NCI-H2171 treated with DMSO at 0.1 percent for 48 hours (cell line): ENCODE measurements around the gene CKAP2L.
"Not testable (repeated sequence)": the region's sequence is repeated elsewhere in the genome, so short reads cannot be mapped to it uniquely, and the experiment has no call there.

Source experiments
- DNase-seq: peaks from one replicate; lab custom pipeline; 2025; lab: John Stamatoyannopoulos, UW

Gene CKAP2L

DNA sequence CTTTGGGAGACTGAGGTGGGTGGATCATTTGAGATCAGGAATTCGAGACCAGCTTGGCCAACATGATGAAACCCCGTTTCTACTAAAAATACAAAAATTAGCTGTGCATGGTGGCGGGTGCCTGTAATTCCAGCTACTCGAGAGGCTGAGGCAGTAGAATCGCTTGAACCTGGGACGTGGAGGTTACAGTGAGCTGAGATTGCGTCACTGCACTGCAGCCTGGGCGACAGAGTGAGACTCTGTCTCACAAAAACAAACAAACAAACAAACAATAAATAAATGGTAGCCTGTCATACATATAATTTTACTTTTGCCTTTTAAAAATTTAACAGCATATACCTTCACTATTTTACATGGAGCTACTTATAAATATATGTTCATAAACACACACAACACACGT lies 57.5 kb downstream of the CKAP2L start:
- not testable (repeated sequence) for DNase-seq

DNA sequence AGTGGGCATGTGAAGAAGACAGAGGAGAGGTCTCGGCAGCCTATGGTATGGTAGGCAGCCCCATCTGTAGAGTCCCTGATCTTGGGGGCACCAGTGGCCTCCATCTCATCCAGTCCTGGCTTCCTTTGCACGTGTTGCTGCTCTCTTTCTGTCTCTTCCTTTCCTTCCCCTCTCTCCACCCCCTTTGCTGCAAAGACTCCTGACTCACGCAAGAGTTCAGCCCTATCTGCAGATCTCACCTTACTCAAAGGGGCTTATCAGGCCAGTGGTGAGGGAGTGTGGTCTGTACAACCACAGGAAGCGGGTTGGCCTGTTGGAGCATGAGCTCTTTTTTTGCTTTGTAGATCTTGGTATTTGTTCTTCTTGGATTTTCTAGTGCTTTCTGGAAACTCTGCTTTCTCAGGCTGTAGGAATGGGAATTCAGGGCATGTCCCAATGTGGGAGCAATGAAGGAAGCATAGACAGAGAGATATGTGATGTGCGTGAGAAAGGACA lies 58.2 kb downstream of the CKAP2L start:
- DNase-seq: no peak

DNA sequence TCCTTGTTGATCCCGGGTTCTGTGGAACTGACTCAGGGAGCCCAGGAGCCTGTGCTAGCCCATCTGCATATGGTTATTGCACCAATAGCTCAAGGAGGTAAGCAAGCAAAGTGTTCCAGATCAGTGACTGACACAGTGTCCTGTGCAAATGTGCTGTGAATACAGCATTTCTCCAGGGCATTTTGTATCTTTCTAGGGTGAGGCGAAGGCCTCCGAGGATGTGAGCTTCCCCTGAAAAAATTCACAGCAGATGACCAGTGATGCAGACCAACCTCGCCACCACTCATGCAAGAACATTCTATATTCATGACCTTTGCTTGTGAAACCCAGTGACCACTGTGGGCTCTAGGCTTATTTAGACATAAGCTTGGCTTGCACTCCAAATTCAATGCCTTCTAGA lies 58.8 kb downstream of the CKAP2L start:
- DNase-seq: no peak

DNA sequence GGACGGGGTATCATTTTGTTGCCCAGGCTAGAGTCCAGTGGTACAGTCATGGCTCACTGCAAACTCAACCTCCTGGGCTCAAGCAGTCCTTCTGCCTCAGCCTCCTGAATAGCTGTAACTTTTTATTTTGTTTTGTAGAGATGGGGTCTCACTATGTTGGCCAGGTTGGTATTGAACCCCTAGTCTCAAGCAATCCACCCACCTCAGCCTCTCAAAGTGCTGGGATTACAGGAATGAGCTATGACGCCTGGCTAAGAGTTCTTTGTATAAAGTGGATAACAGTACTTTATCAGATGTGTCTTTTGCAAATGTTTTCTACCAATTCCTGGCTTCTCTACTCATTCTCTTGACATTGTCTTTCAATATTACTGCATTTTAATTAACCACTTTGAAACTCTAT lies 60.7 kb downstream of the CKAP2L start:
- no peak for DNase-seq

DNA sequence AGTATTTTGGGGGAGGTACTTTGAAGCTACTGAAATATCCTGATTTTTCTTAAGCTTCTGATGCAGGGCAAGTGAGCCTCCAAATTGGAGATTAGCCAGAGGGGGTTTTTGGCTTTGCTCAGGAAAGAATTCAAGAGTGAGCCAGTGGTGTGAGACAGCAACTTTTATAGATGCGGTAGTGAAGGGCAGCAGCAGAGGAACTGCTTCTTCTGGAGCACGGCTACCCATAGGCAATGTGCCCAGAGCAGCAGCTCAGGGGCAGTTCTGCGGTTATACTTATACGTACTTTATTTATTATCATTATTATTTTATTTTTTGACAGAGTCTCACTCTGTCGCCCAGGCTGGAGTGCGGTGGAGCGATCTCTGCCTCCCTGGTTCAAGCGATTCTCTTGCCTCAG lies 63.4 kb downstream of the CKAP2L start:
- DNase-seq: no peak

DNA sequence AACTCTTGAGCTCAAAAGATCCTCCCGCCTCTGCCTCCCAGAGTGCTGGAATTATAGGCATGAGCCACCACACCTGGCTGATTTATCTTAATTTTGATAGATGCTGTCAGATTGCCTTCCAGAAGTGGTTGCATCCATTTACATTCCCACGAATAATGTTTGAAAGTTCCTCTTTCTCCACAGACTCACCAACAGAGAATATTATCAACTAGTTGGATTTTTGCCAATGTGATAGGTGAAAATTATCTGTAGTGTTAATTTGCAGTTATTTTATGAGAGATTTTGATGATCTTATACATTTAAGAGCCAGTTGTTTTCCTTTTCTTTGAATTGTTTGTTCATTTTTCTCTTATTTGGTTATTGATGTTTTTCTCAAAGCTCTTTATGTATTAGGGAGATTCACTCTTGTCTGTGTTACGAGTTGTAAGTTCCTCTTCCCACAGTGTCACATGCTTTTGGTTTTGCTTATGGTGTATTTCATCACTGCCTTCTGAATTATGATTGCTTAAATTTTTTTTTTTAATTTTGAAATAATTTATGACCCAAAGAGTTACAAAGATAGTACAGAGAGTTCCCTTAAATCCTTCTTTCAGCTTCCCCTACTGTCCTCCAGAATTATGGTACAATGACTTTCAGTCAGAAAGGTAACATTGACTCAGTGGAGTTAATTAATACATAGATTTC lies 64.3 kb downstream of the CKAP2L start:
- DNase-seq: no peak

DNA sequence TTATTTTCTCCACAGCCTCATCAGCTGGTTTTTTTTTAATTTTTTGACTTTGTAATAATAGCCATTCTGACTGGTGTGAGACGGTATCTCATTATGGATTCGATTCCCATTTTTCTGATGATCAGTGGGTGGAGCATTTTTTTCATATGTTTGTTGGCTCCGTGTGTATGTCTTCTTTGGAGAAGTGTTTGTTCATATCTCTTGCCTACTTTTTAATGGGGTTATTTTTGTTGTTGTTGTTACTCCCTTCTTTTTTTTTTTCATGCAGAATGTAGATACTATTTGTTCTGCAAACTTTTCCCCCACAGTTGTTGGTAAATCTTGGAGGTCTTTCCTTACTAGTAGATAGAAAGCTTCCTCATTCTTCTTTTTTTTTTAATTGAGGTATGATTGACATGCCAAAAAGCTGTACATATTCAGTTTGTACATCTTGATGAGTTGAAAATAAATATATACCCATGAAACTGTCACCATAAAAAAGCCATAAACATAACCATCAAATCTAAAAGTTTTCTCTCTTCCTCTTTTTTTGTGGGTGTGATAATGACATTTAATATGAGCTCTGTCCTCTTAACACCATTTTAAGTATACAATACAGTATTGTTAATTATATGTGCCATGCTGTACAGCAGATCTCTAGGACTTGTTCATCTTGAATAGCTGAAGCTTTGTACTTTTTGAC lies 65.4 kb downstream of the CKAP2L start:
- DNase-seq: no peak

DNA sequence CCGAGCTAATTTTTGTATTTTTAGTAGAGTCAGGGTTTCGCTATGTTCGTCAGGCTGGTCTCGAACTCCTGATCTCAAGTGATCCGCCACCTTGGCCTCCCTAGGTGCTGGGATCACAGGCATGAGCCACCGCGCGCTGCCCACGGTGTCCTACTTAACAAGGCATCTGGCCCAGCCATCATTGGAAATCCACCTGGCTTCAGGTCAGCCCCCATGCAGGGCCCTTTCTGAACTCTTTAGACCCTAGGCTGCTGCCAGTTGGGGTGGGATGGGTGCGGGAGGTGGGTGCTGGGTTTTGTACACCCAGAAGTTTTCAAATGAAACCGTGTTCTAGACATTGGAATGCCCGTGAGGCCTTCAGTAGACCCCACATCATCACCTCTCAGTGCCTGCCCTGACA lies 70.2 kb downstream of the CKAP2L start:
- DNase-seq: no peak

DNA sequence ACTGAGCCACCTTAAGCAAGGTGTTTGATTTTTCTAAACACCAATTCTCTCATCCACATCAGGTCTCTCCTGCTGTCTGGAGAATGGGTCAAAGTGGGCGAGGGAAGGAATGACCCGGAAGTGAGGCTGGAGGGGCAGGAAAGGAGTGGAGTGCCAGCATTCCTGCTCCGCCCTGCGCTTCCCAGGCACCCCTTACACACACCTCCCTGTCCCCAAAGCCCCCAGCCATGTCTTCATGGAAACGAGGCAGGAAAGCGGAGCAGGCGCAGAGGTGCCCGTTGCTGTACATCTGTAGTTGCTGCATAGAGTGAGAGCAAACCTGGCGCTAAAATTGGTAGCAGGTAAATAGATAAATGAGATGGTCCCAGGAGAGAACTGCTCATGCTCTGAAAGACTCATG lies 70.8 kb downstream of the CKAP2L start:
- DNase-seq: no peak

DNA sequence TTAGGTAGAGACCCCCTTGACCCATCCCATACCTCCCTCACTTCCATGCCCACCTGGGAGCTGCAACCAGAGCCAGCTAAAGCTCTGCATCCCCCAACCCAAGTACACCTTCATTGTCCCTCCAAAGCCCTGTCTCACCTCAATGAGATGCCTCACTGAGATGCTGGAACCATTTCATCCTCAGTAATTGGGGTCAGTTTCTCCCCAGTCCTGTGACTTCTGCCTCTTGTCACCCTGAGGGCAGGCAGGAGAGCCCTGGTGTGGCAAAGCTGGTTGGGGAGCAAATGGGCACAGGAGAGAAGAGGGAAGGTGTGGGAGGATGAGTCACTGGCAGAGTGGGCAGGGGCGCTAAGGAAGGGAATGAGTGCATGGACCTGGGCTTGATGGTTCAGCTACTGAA lies 71.5 kb downstream of the CKAP2L start:
- DNase-seq: no peak

DNA sequence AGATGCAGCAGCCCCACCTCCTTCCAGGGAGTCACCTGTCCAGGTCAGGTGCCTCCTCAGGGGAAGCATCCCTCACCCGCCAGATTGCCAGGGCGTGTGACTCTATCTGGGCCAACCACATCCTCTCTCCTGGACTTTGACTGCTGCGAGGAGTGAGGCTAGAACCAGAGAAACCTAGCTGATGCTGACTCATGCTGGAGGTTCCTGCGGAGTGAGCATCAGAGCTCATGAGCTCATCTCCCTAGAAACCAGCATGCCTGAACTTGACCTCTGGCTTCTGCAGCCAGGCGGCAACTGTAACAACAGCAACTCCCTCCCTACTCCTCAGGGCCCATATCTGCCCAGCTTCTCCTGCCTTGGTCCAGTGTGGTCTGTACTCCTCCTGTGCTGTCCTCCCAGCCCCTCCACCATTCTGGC lies 71.9 kb downstream of the CKAP2L start:
- DNase-seq: peak; percentile 93

DNA sequence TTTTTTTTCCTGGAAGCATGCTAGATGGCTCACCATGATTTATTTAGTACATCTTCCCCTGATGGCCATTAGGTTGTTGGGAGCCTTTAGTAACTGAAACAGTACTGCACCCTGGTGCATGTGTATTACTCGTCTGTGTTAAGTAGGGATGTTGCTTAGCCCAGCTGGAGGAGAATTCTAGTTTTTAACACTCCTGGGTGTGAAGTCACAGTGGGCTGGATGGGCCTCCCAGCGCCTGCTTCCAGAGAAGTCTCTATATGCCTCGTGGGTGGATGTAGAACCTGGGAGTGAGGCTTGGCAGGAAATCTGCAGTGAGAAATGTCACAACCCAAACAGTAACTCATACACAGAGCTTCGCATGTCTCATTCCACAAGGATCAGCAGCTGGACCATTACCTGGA lies 72.5 kb downstream of the CKAP2L start:
- no peak for DNase-seq

DNA sequence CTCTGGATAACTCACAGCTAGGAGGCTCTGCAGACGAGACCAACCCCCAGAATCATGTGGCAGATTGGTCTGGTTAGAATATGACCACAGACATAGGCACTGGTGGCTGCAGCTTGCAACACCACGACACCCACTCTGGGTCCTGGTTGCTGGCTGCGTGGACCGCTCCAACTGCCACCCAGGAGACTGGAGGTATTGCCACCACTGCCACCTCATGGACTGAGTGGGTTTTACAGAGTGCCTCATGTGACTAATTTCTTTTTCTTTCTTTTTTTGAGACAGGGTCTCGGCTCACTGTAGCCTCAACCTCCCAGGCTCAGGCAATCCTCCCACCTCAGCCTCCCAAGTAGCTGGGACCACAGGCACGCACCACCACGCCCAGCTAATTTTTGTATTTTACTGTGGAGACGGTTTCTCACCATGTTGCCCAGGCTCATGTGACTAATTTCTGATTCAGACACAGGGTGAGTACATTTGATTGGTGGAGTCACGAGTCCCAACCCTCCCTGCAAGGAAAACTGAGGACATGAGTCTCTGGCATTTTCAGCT lies 73.5 kb downstream of the CKAP2L start:
- no peak for DNase-seq

DNA sequence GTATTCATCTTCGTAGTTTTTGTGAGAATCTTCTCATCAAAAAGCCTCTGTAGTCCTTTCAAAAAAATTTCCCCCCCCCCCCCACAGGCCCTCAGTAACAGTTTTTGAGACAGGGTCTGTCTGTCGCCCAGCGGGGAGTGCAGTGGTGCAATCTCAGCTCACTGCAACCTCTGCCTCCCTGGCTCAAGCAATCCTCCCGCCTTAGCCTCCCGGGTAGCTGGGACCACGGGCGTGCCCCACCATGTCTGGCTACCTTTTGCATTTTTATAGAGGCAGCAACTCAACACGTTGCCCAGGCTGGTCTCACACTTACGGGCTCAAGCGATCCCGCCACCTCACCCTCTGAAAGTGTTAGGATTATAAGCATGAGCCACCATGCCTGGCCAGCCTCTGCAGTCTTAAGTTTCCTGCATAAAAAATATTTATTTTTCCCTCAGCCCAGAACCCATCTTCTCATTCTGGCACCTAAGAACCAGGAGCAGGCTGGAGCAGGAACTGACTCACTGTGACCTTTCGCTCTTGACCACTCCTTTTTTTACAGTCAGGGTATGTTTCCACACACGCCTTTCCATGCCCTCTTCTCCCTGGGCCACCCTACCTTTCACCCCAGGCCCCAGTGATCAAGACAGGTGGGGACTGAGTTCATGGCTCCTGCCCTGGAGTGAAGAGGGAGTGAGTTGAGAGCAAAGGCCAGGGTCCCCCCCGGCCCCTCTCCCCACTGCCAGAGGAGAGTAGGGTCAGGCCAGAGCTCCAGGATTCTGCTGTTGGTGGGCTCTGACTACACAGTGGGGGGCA lies 76.1 kb downstream of the CKAP2L start:
- no peak for DNase-seq

DNA sequence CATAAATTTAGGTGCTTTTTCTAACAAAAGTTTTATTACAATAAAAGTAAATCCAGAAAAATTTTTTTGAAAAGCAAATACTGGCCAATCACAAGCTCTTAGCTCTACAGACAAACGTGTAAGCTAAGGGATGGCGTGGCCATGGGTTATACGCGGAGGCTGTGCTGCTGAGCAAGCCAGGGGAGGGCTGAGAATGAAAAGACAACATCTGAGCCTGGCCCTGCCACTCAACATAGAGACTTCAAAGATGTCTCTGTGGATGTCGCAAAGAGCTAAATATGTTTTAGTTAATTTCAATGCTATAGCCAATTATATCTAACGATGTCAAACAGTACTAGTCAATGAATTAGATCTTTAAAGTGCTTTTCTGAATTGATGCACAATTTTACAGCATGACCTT lies 76.9 kb downstream of the CKAP2L start:
- DNase-seq: no peak
